ENCODE data around the gene RETSAT.

- TF ChIP-seq ZNF513 (tag by site-specific recombination; IDR thresholded peaks at IDR 0.05) (no peak), ZNF16 (tag by site-specific recombination; IDR thresholded peaks at IDR 0.05; ENCODE audit: low read depth) (no peak), ZNF311 (tag by site-specific recombination; IDR thresholded peaks at IDR 0.05; ENCODE audit: borderline replicate concordance) (no peak), CTCF (tag by site-specific recombination; IDR thresholded peaks at IDR 0.05) (peak; percentile 83), ZFP37 (tag by site-specific recombination; IDR thresholded peaks at IDR 0.05) (0 out of 2 replicates have a peak, but pooled peaks have one; percentile 89)
These were observed 26.3 kb downstream of the RETSAT start, which contains the start of gene TGOLN2 for GRCh38 chr2:85327822-85328617.

All from HEK293 (cell line).